ENCODE data around the gene ECT2. TPM values are rescaled to one million over a fixed set of nuclear protein-coding genes. Genes with fewer than 3 reads are reported as not detected.

ECT2 gene
- polyA plus RNA-seq, 1 donor (not counting 4 experiments of a cell fraction or from before 2014, with no cell fraction given): 34.2 TPM

- H2AFZ ChIP-seq (ENCODE audit: control insufficient read depth, low read length): no peak overlapping the region
- H3K9me1 ChIP-seq (ENCODE audit: control insufficient read depth, extremely low read depth, insufficient read depth, low read length): no peaks in the 10 kb centered on the region
- no peak for TF ChIP-seq CTCF (optimal IDR thresholded peaks at IDR 0.05 in 1 of 3, IDR thresholded peaks at IDR 0.05 in 1 of 3, conservative IDR thresholded peaks at IDR 0.05 in 1 of 3; ENCODE audit: extremely low read depth in 1 of 3, insufficient read depth in 2 of 3, low read length in 3 of 3)
- TF ChIP-seq EZH2 (IDR thresholded peaks at IDR 0.05; ENCODE audit: low read length): no peak
- H3K4me3 ChIP-seq (ENCODE audit: control insufficient read depth in 2 of 3, extremely low read depth in 1 of 3, insufficient read depth in 2 of 3, low read depth in 1 of 3, low read length in 3 of 3): no peak overlapping the region
- no peak overlapping the region for H3K9ac ChIP-seq (ENCODE audit: control insufficient read depth, extremely low read depth, insufficient read depth, low read length)
- H3K4me1 ChIP-seq (ENCODE audit: control insufficient read depth, extremely low read depth, insufficient read depth, low read length): no peaks in the 10 kb centered on the region
- H3K9me3 ChIP-seq (ENCODE audit: control insufficient read depth, low read depth, low read length): no peaks in the 10 kb centered on the region
- no peak overlapping the region for H3K27ac ChIP-seq (ENCODE audit: control insufficient read depth, insufficient read depth, low read length)
- no peak overlapping the region for H3K4me2 ChIP-seq (ENCODE audit: control insufficient read depth, extremely low read depth, insufficient read depth, low read depth, low read length)
- no peak for FAIRE-seq
- no peaks in the 10 kb centered on the region for H3K79me2 ChIP-seq (ENCODE audit: control insufficient read depth, insufficient read depth, low read length)
- no peaks in the 10 kb centered on the region for H4K20me1 ChIP-seq (ENCODE audit: control insufficient read depth, extremely low read depth, insufficient read depth, low read length)
- no peaks in the 10 kb centered on the region for H3K27me3 ChIP-seq (ENCODE audit: control insufficient read depth, extremely low read depth, insufficient read depth, low read length)
- no peak for DNase-seq (ENCODE audit: low read depth, low spot score)
- dilution Hi-C loops (cut with MboI; ENCODE audit: extremely low pct_ligation_motif_present, low sequenced_read_pairs): no loop called here
- no peaks in the 10 kb centered on the region for H3K36me3 ChIP-seq (ENCODE audit: control insufficient read depth in 2 of 2, extremely low read depth in 1 of 2, insufficient read depth in 2 of 2, low read length in 2 of 2)
These were observed 89.9 kb downstream of the ECT2 start for GRCh38 chr3:172840463-172840862.

GRCh38 chr3:172840913-172841312 is 90.4 kb downstream of the ECT2 start:
- TF ChIP-seq CTCF (optimal IDR thresholded peaks at IDR 0.05 in 1 of 3, IDR thresholded peaks at IDR 0.05 in 1 of 3, conservative IDR thresholded peaks at IDR 0.05 in 1 of 3; ENCODE audit: extremely low read depth in 1 of 3, insufficient read depth in 2 of 3, low read length in 3 of 3): no peak
- H3K4me1 ChIP-seq (ENCODE audit: control insufficient read depth, extremely low read depth, insufficient read depth, low read length): no peaks in the 10 kb centered on the region

More at GRCh38 chr3:172840913-172841312, 90.4 kb downstream of the ECT2 start:
- FAIRE-seq: no peak
- Histone ChIP-seq H3K27ac (ENCODE audit: control insufficient read depth, insufficient read depth, low read length) (no peak overlapping the region), H3K79me2 (ENCODE audit: control insufficient read depth, insufficient read depth, low read length) (no peaks in the 10 kb centered on the region), H3K9ac (ENCODE audit: control insufficient read depth, extremely low read depth, insufficient read depth, low read length) (no peak overlapping the region), H3K36me3 (ENCODE audit: control insufficient read depth in 2 of 2, extremely low read depth in 1 of 2, insufficient read depth in 2 of 2, low read length in 2 of 2) (no peaks in the 10 kb centered on the region), H3K9me1 (ENCODE audit: control insufficient read depth, extremely low read depth, insufficient read depth, low read length) (no peaks in the 10 kb centered on the region), H4K20me1 (ENCODE audit: control insufficient read depth, extremely low read depth, insufficient read depth, low read length) (no peaks in the 10 kb centered on the region), H3K4me2 (ENCODE audit: control insufficient read depth, extremely low read depth, insufficient read depth, low read depth, low read length) (no peak overlapping the region), H3K9me3 (ENCODE audit: control insufficient read depth, low read depth, low read length) (no peaks in the 10 kb centered on the region), H2AFZ (ENCODE audit: control insufficient read depth, low read length) (no peak overlapping the region), H3K27me3 (ENCODE audit: control insufficient read depth, extremely low read depth, insufficient read depth, low read length) (no peaks in the 10 kb centered on the region), H3K4me3 (ENCODE audit: control insufficient read depth in 2 of 3, extremely low read depth in 1 of 3, insufficient read depth in 2 of 3, low read depth in 1 of 3, low read length in 3 of 3) (no peak overlapping the region)
- DNase-seq (ENCODE audit: low read depth, low spot score): no peak
- dilution Hi-C loops (cut with MboI; ENCODE audit: extremely low pct_ligation_motif_present, low sequenced_read_pairs): no loop called here

Measured in keratinocyte (primary cell).